Measurements from ENCODE around the gene ZNF750. TPM values are rescaled to one million over a fixed set of nuclear protein-coding genes. Genes with fewer than 3 reads are reported as not detected.

The ZNF750 gene
- total RNA-seq, 1 donor from 2014 or later, result 4.7 TPM

DNA sequence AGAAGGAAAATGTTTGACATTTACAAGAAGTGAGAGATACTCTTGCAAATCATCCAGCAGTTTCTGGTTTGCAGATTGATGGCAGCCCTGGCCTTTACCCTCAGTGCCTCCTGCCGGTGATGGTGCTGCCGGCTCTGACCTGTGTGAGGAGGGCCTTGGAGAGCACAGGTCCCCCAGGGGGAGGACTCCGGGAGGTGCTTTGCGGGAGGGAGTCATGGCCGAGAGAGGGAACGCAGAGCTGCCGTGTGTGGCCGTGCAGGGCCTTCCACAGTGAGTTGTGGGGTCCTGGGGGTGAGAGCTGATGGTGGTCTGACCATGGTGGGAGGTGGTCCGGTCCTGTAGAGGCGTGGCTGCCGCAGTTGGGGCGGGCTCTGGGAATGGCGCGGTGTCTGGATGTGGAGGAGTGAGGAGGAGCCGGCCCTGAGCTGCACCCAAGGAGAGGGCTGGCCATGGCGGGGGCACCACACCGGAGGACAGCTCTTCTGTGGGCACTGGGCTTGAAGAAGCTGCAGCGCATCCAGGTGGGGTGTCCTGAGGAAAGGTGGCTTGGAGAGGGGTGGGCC is 28.0 kb upstream of the ZNF750 start:
- H3K27me3 ChIP-seq (ENCODE audit: low read depth), result no peaks in the 10 kb centered on the region
- TF ChIP-seq, protein P1, sequence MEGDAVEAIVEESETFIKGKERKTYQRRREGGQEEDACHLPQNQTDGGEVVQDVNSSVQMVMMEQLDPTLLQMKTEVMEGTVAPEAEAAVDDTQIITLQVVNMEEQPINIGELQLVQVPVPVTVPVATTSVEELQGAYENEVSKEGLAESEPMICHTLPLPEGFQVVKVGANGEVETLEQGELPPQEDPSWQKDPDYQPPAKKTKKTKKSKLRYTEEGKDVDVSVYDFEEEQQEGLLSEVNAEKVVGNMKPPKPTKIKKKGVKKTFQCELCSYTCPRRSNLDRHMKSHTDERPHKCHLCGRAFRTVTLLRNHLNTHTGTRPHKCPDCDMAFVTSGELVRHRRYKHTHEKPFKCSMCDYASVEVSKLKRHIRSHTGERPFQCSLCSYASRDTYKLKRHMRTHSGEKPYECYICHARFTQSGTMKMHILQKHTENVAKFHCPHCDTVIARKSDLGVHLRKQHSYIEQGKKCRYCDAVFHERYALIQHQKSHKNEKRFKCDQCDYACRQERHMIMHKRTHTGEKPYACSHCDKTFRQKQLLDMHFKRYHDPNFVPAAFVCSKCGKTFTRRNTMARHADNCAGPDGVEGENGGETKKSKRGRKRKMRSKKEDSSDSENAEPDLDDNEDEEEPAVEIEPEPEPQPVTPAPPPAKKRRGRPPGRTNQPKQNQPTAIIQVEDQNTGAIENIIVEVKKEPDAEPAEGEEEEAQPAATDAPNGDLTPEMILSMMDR (IDR thresholded peaks at IDR 0.05), result no peak
- H3K27ac ChIP-seq, result no peak overlapping the region
- no peak overlapping the region for H3K4me3 ChIP-seq
- intact Hi-C loops (cut with DNase I), result no loop called here
- H3K36me3 ChIP-seq, result peaks cover 26% of the 10 kb centered on the region
- peaks cover 11% of the 10 kb centered on the region for H3K4me1 ChIP-seq
- DNase-seq (peak; percentile 35), ATAC-seq (no peak)
- no peaks in the 10 kb centered on the region for H3K9me3 ChIP-seq

DNA sequence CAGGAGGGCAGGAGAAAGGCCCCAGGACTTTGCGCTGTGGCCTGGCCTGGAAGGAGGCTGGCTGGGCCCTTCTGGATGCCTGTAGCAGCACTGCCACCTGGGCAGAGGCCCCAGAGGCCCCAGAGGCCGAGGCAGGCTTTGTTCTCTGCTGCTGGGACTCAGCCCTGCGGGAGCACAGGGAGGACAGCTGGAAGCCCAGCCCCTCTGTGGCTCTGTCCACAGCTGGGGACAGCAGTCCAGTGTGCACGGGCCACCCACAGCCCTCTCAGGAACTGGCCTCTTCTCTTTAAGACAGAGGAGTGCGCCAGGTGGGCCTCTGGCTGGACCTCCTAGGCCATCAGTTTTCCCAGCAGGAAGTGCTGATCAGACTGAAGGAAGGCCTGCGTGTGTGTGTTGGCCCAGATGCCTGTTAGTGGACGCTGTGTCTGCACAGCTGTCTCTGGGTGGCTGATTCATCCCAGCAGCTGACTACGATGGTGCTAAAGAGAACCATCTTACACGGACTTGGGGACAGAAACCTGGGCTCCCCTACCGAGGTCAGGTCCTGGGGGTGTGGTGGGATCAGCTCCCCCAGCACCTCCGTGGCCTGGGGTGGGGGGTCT is 26.9 kb upstream of the ZNF750 start:
- Histone ChIP-seq H3K4me3 (no peak overlapping the region), H3K9me3 (no peaks in the 10 kb centered on the region), H3K36me3 (peaks cover 19% of the 10 kb centered on the region), H3K4me1 (peaks cover 11% of the 10 kb centered on the region), H3K27me3 (ENCODE audit: low read depth) (no peaks in the 10 kb centered on the region), H3K27ac (peak overlapping the region; percentile 24)
- ATAC-seq, result peak in 1 of 2 donors; percentile 7
- intact Hi-C loops (cut with DNase I), result no loop called here
- TF ChIP-seq, protein P1 (IDR thresholded peaks at IDR 0.05), result no peak
- DNase-seq, result peak; percentile 39

DNA sequence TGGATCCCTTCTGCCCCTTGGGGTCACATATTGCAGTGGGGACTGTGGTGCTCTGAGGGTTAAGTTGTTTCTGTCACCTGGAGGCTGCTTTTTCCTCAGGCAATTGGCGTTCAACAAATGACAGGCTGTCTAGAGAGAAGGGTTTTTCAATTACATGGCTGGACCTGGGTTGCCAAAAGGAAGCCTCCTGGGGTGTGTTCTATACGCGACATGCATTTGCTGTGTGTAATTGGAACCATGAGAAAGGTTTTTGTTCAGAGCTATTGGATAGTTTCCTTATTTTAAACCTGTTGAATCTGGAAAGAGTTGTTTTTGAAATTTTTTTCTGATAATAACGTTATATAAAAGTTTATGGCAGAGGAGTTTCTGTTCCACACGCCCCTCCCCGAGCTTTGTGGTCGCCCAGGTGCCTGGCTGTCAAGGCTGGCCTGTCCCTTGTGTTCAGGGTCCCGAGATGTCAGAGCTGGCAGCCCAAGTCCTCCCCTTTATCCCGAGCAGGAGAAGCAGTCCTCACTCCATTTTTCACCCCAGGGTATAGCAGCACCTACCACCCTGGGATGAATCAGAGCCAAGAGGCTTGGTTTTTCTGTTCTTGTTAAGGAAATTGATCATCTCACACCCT is 26.1 kb upstream of the ZNF750 start:
- ATAC-seq (no peak), DNase-seq (no peak)
- Histone ChIP-seq H3K27me3 (ENCODE audit: low read depth) (no peaks in the 10 kb centered on the region), H3K4me3 (no peak overlapping the region), H3K4me1 (peaks cover 12% of the 10 kb centered on the region), H3K36me3 (peaks cover 12% of the 10 kb centered on the region), H3K9me3 (no peaks in the 10 kb centered on the region), H3K27ac (peak overlapping the region; percentile 24)
- TF ChIP-seq, protein P1 (IDR thresholded peaks at IDR 0.05), result no peak
- intact Hi-C loops (cut with DNase I), result no loop called here

DNA sequence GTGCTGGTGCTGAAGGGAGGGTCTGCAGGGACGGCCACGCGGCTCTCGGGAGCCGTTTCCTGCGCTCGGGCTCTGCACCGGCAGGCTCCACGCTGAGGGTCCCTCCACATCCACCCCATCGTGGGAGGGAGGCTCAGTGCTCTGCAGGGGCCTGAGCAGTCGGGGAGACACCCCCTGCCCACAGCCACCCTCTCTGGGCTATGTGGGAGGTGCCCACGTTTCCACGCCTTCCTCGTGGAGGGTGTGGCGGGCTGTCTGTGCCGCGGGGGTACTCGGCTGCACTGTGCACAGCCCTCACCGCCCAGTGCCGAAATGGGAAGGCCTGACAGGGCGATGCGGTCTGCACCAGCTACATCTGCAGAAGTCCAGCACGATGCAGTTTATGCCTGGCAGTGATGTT is 25.5 kb upstream of the ZNF750 start:
- H3K4me1 ChIP-seq, result peaks cover 18% of the 10 kb centered on the region
- H3K4me3 ChIP-seq, result no peak overlapping the region
- peaks cover 6% of the 10 kb centered on the region for H3K36me3 ChIP-seq
- H3K27ac ChIP-seq, result no peak overlapping the region
- no peaks in the 10 kb centered on the region for H3K27me3 ChIP-seq (ENCODE audit: low read depth)
- ATAC-seq (no peak), DNase-seq (no peak)
- no peaks in the 10 kb centered on the region for H3K9me3 ChIP-seq
- intact Hi-C loops (cut with DNase I), result no loop called here
- TF ChIP-seq, protein P1 (IDR thresholded peaks at IDR 0.05), result no peak

DNA sequence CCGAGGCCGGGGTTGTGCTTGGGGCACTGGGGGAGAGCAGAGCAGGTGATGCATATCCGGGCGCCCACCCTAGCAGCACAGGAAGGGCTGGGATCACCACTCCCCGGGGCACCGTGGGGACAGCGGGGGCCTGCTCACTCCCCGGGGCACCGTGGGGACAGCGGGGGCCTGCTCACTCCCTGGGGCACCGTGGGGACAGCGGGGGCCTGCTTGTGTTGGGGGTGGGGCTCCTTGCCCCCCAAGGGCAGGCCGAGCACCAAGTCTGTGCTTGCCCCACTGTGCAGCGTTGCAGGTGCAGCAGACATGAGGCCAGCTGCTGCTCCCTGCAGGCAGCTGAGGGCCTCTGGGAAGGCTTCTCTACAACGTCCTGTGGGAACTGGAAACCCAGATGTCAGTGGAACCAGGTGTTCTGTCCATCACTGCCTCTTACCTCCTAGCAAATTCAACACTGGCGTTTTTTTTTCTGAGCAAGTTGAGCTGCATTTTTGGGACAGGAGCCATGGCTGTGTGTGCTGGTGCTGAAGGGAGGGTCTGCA is 25.0 kb upstream of the ZNF750 start:
- H3K36me3 ChIP-seq, result peaks cover under 1% of the 10 kb centered on the region
- intact Hi-C loops (cut with DNase I), result no loop called here
- H3K9me3 ChIP-seq, result no peaks in the 10 kb centered on the region
- TF ChIP-seq, protein P1 (IDR thresholded peaks at IDR 0.05), result no peak
- H3K4me3 ChIP-seq, result no peak overlapping the region
- DNase-seq (no peak), ATAC-seq (no peak)
- H3K27me3 ChIP-seq (ENCODE audit: low read depth), result no peaks in the 10 kb centered on the region
- peak overlapping the region; percentile 64 for H3K27ac ChIP-seq
- H3K4me1 ChIP-seq, result peaks cover 23% of the 10 kb centered on the region
